CD4-positive, CD25-positive, alpha-beta regulatory T cell (primary cell): ENCODE measurements around the gene CKS1B. TPM values are rescaled to one million over a fixed set of nuclear protein-coding genes. Genes with fewer than 3 reads are reported as not detected.
A peak's percentile ranks its signal among the peaks of the same experiment; 100 is the strongest.

Source experiments
- ATAC-seq, 2 donors: fragments of 150-1000 bp; cut with Tn5 transposase; one replicate each; pipeline ENCODE4 v1.10.0; 2021; ENCODE audit warnings: low read depth in 2 of 2, moderate number of reproducible peaks in 2 of 2, moderate library complexity in 1 of 2
- DNase-seq, 3 donors: peaks; one replicate each; pipeline versions ENCODE4 v3.0.0 to v3.0.0-alpha.2; 2012 to 2022; ENCODE audit warnings: mixed read lengths in 1 of 3
- H3K27ac ChIP-seq: one replicate; pipeline ENCODE4 v1.7.0; 2013; ENCODE audit warnings: mild to moderate bottlenecking, low read length; ENCODE audit not compliant: insufficient read depth, poor library complexity, severe bottlenecking
- H3K27me3 ChIP-seq: one replicate; pipeline ENCODE4 v1.7.0; 2013; ENCODE audit warnings: low read length; ENCODE audit not compliant: control insufficient read depth, insufficient read depth
- H3K36me3 ChIP-seq: one replicate; pipeline ENCODE4 v1.7.0; 2013; ENCODE audit warnings: mild to moderate bottlenecking, low read length, moderate library complexity; ENCODE audit not compliant: control insufficient read depth, insufficient read depth
- H3K4me1 ChIP-seq: 2 replicates; pipeline ENCODE4 v1.7.0; 2013; ENCODE audit warnings: mild to moderate bottlenecking, low read length; ENCODE audit not compliant: insufficient read depth, control insufficient read depth, poor library complexity, severe bottlenecking
- H3K4me3 ChIP-seq: one replicate; pipeline ENCODE4 v1.7.0; 2013; ENCODE audit warnings: low read depth, mild to moderate bottlenecking, low read length, moderate library complexity
- H3K9me3 ChIP-seq, 2 experiments: 1 replicate in 1 of 2; 2 replicates in 1 of 2; pipeline ENCODE4 v1.7.0; 2013; ENCODE audit warnings: low read length in 2 of 2, mild to moderate bottlenecking in 1 of 2, moderate library complexity in 1 of 2; ENCODE audit not compliant: control insufficient read depth in 2 of 2
- H3K27ac Mint-ChIP-seq, 3 donors: one replicate each; pipeline ENCODE4 v1.8.0; 2020 to 2022; ENCODE audit warnings: mild to moderate bottlenecking in 3 of 3, mixed read lengths in 3 of 3, moderate library complexity in 2 of 3
- H3K27me3 Mint-ChIP-seq: one replicate; pipeline ENCODE4 v1.8.0; 2022; ENCODE audit warnings: mild to moderate bottlenecking, mixed read lengths
- H3K36me3 Mint-ChIP-seq: one replicate; pipeline ENCODE4 v1.8.0; 2020; ENCODE audit warnings: mixed read lengths
- H3K4me1 Mint-ChIP-seq, 4 donors: one replicate each; pipeline ENCODE4 v1.8.0; 2020 to 2022; ENCODE audit warnings: mixed read lengths in 4 of 4, mild to moderate bottlenecking in 1 of 4
- H3K4me3 Mint-ChIP-seq, 4 donors: one replicate each; pipeline ENCODE4 v1.8.0; 2020 to 2022; ENCODE audit warnings: mild to moderate bottlenecking in 4 of 4, mixed read lengths in 4 of 4, moderate library complexity in 3 of 4
- H3K9me3 Mint-ChIP-seq, 7 donors: one replicate each; pipeline ENCODE4 v1.8.0; 2020 to 2022; ENCODE audit warnings: mixed read lengths in 7 of 7, mild to moderate bottlenecking in 3 of 7, moderate library complexity in 2 of 7
- polyA plus RNA-seq, 4 donors: library from polyadenylated mRNA; unstranded; fragments of 300-500 nt; fragmentation: Illumina TruSeq; gene quantifications; one replicate each; pipeline ENCODE4 v1.2.3, GENCODE V29; 2021
- total RNA-seq: library from RNA; stranded (reverse); gene quantifications from one replicate; pipeline ENCODE4 v1.2.3, GENCODE V29; 2022

Gene CKS1B
- total and polyA plus RNA-seq, 5 donors from 2014 or later = 8.5 to 60.0 (median 55.5) TPM

DNA sequence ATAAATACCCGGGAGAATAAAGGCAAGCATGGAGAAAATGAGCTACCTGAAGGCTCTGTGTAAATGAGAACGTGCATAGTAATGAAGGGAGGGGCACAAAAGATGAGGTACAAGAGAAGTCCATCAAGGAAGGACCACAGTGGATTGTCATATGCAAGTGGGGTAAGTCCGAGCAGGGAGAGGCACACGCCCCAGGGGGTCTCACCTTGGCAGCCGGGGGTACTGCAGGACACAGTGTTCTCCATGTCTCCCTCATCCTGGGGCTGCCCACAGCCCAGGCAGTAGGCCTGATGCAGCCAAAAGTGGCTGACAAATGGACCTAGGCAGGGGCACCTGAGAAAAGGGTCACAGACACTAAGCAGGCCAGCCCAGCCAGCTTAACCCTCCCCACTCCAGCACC lies 49.1 kb downstream of the CKS1B start:
- Histone ChIP-seq H3K36me3 (peaks cover 2% of the 10 kb centered on the region), H3K4me3 (no peak overlapping the region), H3K27me3 (no peaks in the 10 kb centered on the region), H3K27ac (no peak overlapping the region), H3K9me3 (no peaks in the 10 kb centered on the region), H3K4me1 (no peaks in the 10 kb centered on the region)
- Mint-ChIP-seq H3K36me3 (peaks cover 5% of the 10 kb centered on the region), H3K4me1 (peaks cover 7 to 23% (median 18%) of the 10 kb centered on the region in 4 donors), H3K9me3 (peaks cover 0 to 2% (median 0%) of the 10 kb centered on the region in 7 donors), H3K27me3 (no peaks in the 10 kb centered on the region), H3K27ac (peak overlapping the region in 1 of 3 donors; percentile 79), H3K4me3 (no peak overlapping the region)
- DNase-seq (no peak), ATAC-seq (no peak)

DNA sequence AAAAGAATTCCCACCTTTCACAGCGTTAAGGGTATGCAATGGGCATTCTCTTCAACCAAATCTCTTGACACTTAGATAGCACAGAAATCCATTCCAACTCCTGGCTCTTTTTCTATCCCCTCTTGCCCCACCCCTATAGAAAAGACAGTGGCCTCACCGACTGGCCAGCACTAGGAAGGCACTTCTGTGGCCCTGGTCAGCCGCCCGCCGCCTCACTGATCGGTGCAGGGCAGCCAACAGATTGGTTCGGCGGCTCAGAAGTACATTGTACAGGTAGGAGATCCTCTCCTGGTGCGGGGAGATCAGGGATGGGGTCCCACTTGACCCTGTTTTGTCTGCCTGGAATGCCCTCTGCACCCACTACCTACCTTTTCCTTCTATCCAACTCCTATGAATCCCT lies 49.8 kb downstream of the CKS1B start:
- Histone ChIP-seq H3K9me3 (no peaks in the 10 kb centered on the region), H3K27ac (no peak overlapping the region), H3K4me3 (no peak overlapping the region), H3K4me1 (no peaks in the 10 kb centered on the region), H3K36me3 (no peaks in the 10 kb centered on the region), H3K27me3 (no peaks in the 10 kb centered on the region)
- no peak overlapping the region for H3K4me3 Mint-ChIP-seq
- DNase-seq = no peak
- H3K36me3 Mint-ChIP-seq = peaks cover 4% of the 10 kb centered on the region
- peaks cover 7 to 18% (median 13%) of the 10 kb centered on the region in 4 donors for H3K4me1 Mint-ChIP-seq
- peaks cover 0 to 3% (median 0%) of the 10 kb centered on the region in 7 donors for H3K9me3 Mint-ChIP-seq
- H3K27me3 Mint-ChIP-seq = no peaks in the 10 kb centered on the region
- H3K27ac Mint-ChIP-seq = peak overlapping the region in 1 of 3 donors; percentile 55
- ATAC-seq = no peak

DNA sequence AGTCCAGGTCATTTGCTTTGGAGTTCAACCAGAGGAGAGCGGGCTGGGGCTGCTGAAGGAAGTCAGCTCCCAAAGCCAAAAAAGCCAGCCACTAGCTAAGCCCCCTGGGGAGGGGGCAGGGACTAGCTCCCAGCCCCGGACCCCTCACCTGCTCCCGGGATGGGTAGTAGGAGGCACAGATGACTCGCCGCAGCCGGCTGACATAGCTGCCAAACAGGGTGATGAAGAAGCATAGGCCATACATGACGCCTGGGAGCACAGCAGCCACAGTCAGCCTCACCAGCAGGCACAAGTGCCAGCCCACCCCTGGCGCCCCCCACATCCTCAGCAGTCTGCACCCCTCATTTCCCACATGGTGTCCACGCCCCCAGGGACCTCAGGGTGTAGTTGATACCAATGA lies 51.7 kb downstream of the CKS1B start:
- no peaks in the 10 kb centered on the region for H3K27me3 Mint-ChIP-seq
- Histone ChIP-seq H3K27me3 (no peaks in the 10 kb centered on the region), H3K4me3 (no peak overlapping the region), H3K4me1 (no peaks in the 10 kb centered on the region), H3K27ac (no peak overlapping the region), H3K9me3 (no peaks in the 10 kb centered on the region), H3K36me3 (no peaks in the 10 kb centered on the region)
- H3K36me3 Mint-ChIP-seq = no peaks in the 10 kb centered on the region
- H3K27ac Mint-ChIP-seq = no peak overlapping the region
- H3K4me3 Mint-ChIP-seq = no peak overlapping the region
- peaks cover 0 to 6% (median 4%) of the 10 kb centered on the region in 4 donors for H3K4me1 Mint-ChIP-seq
- DNase-seq = no peak
- H3K9me3 Mint-ChIP-seq = peaks cover 0 to 3% (median 0%) of the 10 kb centered on the region in 7 donors
- ATAC-seq = no peak

DNA sequence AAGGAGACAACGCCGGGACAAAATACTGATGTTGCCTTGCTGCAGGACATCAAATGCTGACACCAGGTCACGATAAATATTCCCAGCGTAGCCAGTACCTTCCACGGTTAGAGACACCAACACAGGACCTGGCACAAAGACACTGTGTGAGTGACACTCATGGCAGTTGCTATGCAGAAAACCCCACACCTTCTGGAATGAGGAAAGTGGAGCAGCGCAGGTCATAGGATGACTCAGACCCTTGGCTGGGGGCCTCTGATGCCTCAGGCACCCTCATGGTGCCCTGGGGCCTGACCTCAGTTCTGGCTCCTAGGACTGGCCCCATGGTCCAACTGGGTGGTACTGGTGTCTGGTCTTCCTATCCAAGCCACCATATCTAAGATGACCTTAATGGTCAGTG lies 52.1 kb downstream of the CKS1B start:
- Histone ChIP-seq H3K27me3 (no peaks in the 10 kb centered on the region), H3K27ac (no peak overlapping the region), H3K4me3 (no peak overlapping the region), H3K9me3 (no peaks in the 10 kb centered on the region), H3K36me3 (no peaks in the 10 kb centered on the region), H3K4me1 (no peaks in the 10 kb centered on the region)
- Mint-ChIP-seq H3K27ac (no peak overlapping the region), H3K4me3 (no peak overlapping the region), H3K27me3 (no peaks in the 10 kb centered on the region), H3K9me3 (peaks cover 0 to 3% (median 0%) of the 10 kb centered on the region in 7 donors), H3K36me3 (no peaks in the 10 kb centered on the region), H3K4me1 (peaks cover 0 to 4% (median under 1%) of the 10 kb centered on the region in 4 donors)
- no peak for DNase-seq
- ATAC-seq = no peak

Other genes starting within 250 kb of the CKS1B start
- gene KCNN3, start 104.4 kb upstream of the CKS1B start, total RNA-seq = 0.30 TPM
- gene KCNN3, start 104.4 kb upstream of the CKS1B start, polyA plus RNA-seq = not detected
- 19.1 TPM for gene PMVK, start 38.0 kb upstream of the CKS1B start, total RNA-seq
- 10 to 100 TPM; 49.3 to 76.9 (median 65.5) TPM for gene PMVK, start 38.0 kb upstream of the CKS1B start, polyA plus RNA-seq
- 774 TPM for gene PBXIP1, start 18.6 kb upstream of the CKS1B start, total RNA-seq
- gene PBXIP1, start 18.6 kb upstream of the CKS1B start, polyA plus RNA-seq = 100 to 1,000 TPM; 349 to 464 (median 399) TPM
- 41.9 TPM for gene PYGO2, start 12.9 kb upstream of the CKS1B start, total RNA-seq
- 10 to 100 TPM; 30.2 to 47.3 (median 46.9) TPM for gene PYGO2, start 12.9 kb upstream of the CKS1B start, polyA plus RNA-seq
- gene SHC1, start 3.9 kb upstream of the CKS1B start, total RNA-seq = 71.3 TPM
- gene SHC1, start 3.9 kb upstream of the CKS1B start, polyA plus RNA-seq = 10 to 100 TPM; 27.0 to 40.3 (median 30.3) TPM
- 39.1 TPM for gene FLAD1, start 8.7 kb downstream of the CKS1B start, total RNA-seq
- 10 to 100 TPM; 41.0 to 60.3 (median 44.0) TPM for gene FLAD1, start 8.7 kb downstream of the CKS1B start, polyA plus RNA-seq
- gene LENEP, start 18.9 kb downstream of the CKS1B start, total RNA-seq = not detected
- gene LENEP, start 18.9 kb downstream of the CKS1B start, polyA plus RNA-seq = not detected
- gene ZBTB7B, start 28.1 kb downstream of the CKS1B start, total RNA-seq = 68.0 TPM
- 1 to 10 TPM; 3.7 to 6.5 (median 5.3) TPM for gene ZBTB7B, start 28.1 kb downstream of the CKS1B start, polyA plus RNA-seq
- 1.4 TPM for gene DCST2, start 59.1 kb downstream of the CKS1B start, total RNA-seq
- gene DCST2, start 59.1 kb downstream of the CKS1B start, polyA plus RNA-seq = not detected
- gene DCST1, start 59.1 kb downstream of the CKS1B start, total RNA-seq = 0.32 TPM
- gene DCST1, start 59.1 kb downstream of the CKS1B start, polyA plus RNA-seq = not detected
- 31.5 TPM for gene ADAM15, start 76.6 kb downstream of the CKS1B start, total RNA-seq
- 10 to 100 TPM in 3 of 4 donors, 1 to 10 TPM in 1; 9.8 to 24.7 (median 17.2) TPM for gene ADAM15, start 76.6 kb downstream of the CKS1B start, polyA plus RNA-seq
- gene EFNA4, start 89.1 kb downstream of the CKS1B start, total RNA-seq = 6.1 TPM
- 1 to 10 TPM; 2.5 to 5.9 (median 4.2) TPM for gene EFNA4, start 89.1 kb downstream of the CKS1B start, polyA plus RNA-seq
- 0.52 TPM for gene EFNA3, start 104.2 kb downstream of the CKS1B start, total RNA-seq
- 1 to 10 TPM in 1 of 4 donors, under 1 TPM in 3; 0.42 to 1.2 (median 0.69) TPM for gene EFNA3, start 104.2 kb downstream of the CKS1B start, polyA plus RNA-seq
- gene EFNA1, start 153.2 kb downstream of the CKS1B start, total RNA-seq = 0.30 TPM
- 1 to 10 TPM; 1.4 to 6.8 (median 3.3) TPM for gene EFNA1, start 153.2 kb downstream of the CKS1B start, polyA plus RNA-seq
- gene SLC50A1, start 161.2 kb downstream of the CKS1B start, total RNA-seq = 24.1 TPM
- 10 to 100 TPM; 45.1 to 59.3 (median 46.0) TPM for gene SLC50A1, start 161.2 kb downstream of the CKS1B start, polyA plus RNA-seq
- 28.1 TPM for gene DPM3, start 165.8 kb downstream of the CKS1B start, total RNA-seq
- gene DPM3, start 165.8 kb downstream of the CKS1B start, polyA plus RNA-seq = 100 to 1,000 TPM in 3 of 4 donors, 10 to 100 TPM in 1; 98.3 to 116 (median 101) TPM
- 122 TPM for gene KRTCAP2, start 198.6 kb downstream of the CKS1B start, total RNA-seq
- 100 to 1,000 TPM; 468 to 537 (median 507) TPM for gene KRTCAP2, start 198.6 kb downstream of the CKS1B start, polyA plus RNA-seq
- 6.1 TPM for gene TRIM46, start 199.2 kb downstream of the CKS1B start, total RNA-seq
- gene TRIM46, start 199.2 kb downstream of the CKS1B start, polyA plus RNA-seq = 1 to 10 TPM in 2 of 4 donors, under 1 TPM in 2; 0.44 to 1.6 (median 0.78) TPM
- 18.4 TPM for gene THBS3, start 233.2 kb downstream of the CKS1B start, total RNA-seq
- gene THBS3, start 233.2 kb downstream of the CKS1B start, polyA plus RNA-seq = 1 to 10 TPM; 2.7 to 4.1 (median 3.7) TPM
- 18.4 TPM for gene MTX1, start 234.0 kb downstream of the CKS1B start, total RNA-seq
- gene MTX1, start 234.0 kb downstream of the CKS1B start, polyA plus RNA-seq = 10 to 100 TPM; 44.3 to 52.2 (median 49.0) TPM